Measurements from ENCODE around the gene SAT1. TPM values are rescaled to one million over a fixed set of nuclear protein-coding genes. Genes with fewer than 3 reads are reported as not detected.
A peak's percentile ranks its signal among the peaks of the same experiment; 100 is the strongest.

SAT1 gene
- total and polyA plus RNA-seq, 5 donors = 275 to 523 (median 321) TPM

- no peaks in the 10 kb centered on the region for H3K4me1 ChIP-seq (ENCODE audit: control insufficient read depth, insufficient read depth, low read length)
- intact Hi-C loops (cut with DNase I) = no loop called here
- no peak overlapping the region for H3K4me3 ChIP-seq (ENCODE audit: low read length)
- WGBS = 90% methylated on average over 3 of the region's 3 CpGs
- DNase-seq (no peak), ATAC-seq (no peak)
- H3K9me3 ChIP-seq (ENCODE audit: control insufficient read depth, low read length) = no peaks in the 10 kb centered on the region
- H3K27ac ChIP-seq (ENCODE audit: low read length) = no peak overlapping the region
- no peaks in the 10 kb centered on the region for H3K27me3 ChIP-seq (ENCODE audit: control insufficient read depth, insufficient read depth)
These were observed 27.3 kb downstream of the SAT1 start for GRCh38 chrX:23810279-23810678.

GRCh38 chrX:23811108-23811651 lies 28.2 kb downstream of the SAT1 start:
- H3K27me3 ChIP-seq (ENCODE audit: control insufficient read depth, insufficient read depth) = no peaks in the 10 kb centered on the region
- WGBS = 38% methylated on average over 10 of the region's 10 CpGs
- no peak overlapping the region for H3K4me3 ChIP-seq (ENCODE audit: low read length)
- intact Hi-C loops (cut with DNase I) = no loop called here
- DNase-seq (peak in 2 of 3 donors; percentile 20 to 52), ATAC-seq (peak; percentile 62 to 70)
- H3K4me1 ChIP-seq (ENCODE audit: control insufficient read depth, insufficient read depth, low read length) = no peaks in the 10 kb centered on the region
- no peak overlapping the region for H3K27ac ChIP-seq (ENCODE audit: low read length)
- H3K9me3 ChIP-seq (ENCODE audit: control insufficient read depth, low read length) = no peaks in the 10 kb centered on the region

- WGBS = 49% methylated on average over 6 of the region's 6 CpGs
- intact Hi-C loops (cut with DNase I) = no loop called here
- ATAC-seq = no peak
These were observed 28.7 kb downstream of the SAT1 start for GRCh38 chrX:23811656-23812055.

GRCh38 chrX:23813808-23814207 lies 30.8 kb downstream of the SAT1 start:
- Histone ChIP-seq H3K4me1 (ENCODE audit: control insufficient read depth, insufficient read depth, low read length) (no peaks in the 10 kb centered on the region), H3K27me3 (ENCODE audit: control insufficient read depth, insufficient read depth) (no peaks in the 10 kb centered on the region), H3K27ac (ENCODE audit: low read length) (no peak overlapping the region), H3K9me3 (ENCODE audit: control insufficient read depth, low read length) (no peaks in the 10 kb centered on the region), H3K4me3 (ENCODE audit: low read length) (no peak overlapping the region)
- DNase-seq (no peak), ATAC-seq (no peak)
- 92% methylated on average over 1 of the region's 1 CpG for WGBS
- intact Hi-C loops (cut with DNase I) = no loop called here

More at GRCh38 chrX:23811656-23812055, 28.7 kb downstream of the SAT1 start:
- H3K4me1 ChIP-seq (ENCODE audit: control insufficient read depth, insufficient read depth, low read length) = no peaks in the 10 kb centered on the region
- H3K27ac ChIP-seq (ENCODE audit: low read length) = peak overlapping the region; percentile 27
- H3K27me3 ChIP-seq (ENCODE audit: control insufficient read depth, insufficient read depth) = no peaks in the 10 kb centered on the region
- no peak overlapping the region for H3K4me3 ChIP-seq (ENCODE audit: low read length)
- no peaks in the 10 kb centered on the region for H3K9me3 ChIP-seq (ENCODE audit: control insufficient read depth, low read length)
- DNase-seq = no peak

- intact Hi-C loops (cut with DNase I) = no loop called here
- ATAC-seq (no peak), DNase-seq (no peak)
- Histone ChIP-seq H3K4me3 (ENCODE audit: low read length) (no peak overlapping the region), H3K4me1 (ENCODE audit: control insufficient read depth, insufficient read depth, low read length) (no peaks in the 10 kb centered on the region), H3K9me3 (ENCODE audit: control insufficient read depth, low read length) (no peaks in the 10 kb centered on the region), H3K27ac (ENCODE audit: low read length) (no peak overlapping the region), H3K27me3 (ENCODE audit: control insufficient read depth, insufficient read depth) (no peaks in the 10 kb centered on the region)
- over 99% methylated on average over 7 of the region's 7 CpGs for WGBS
These were observed 32.4 kb downstream of the SAT1 start for GRCh38 chrX:23815376-23815775.

- intact Hi-C loops (cut with DNase I) = no loop called here
- H3K9me3 ChIP-seq (ENCODE audit: control insufficient read depth, low read length) = no peaks in the 10 kb centered on the region
- DNase-seq (no peak), ATAC-seq (no peak)
- no peak overlapping the region for H3K27ac ChIP-seq (ENCODE audit: low read length)
- no peak overlapping the region for H3K4me3 ChIP-seq (ENCODE audit: low read length)
- WGBS = 71% methylated on average over 4 of the region's 4 CpGs
- no peaks in the 10 kb centered on the region for H3K27me3 ChIP-seq (ENCODE audit: control insufficient read depth, insufficient read depth)
- H3K4me1 ChIP-seq (ENCODE audit: control insufficient read depth, insufficient read depth, low read length) = no peaks in the 10 kb centered on the region
These were observed 33.2 kb downstream of the SAT1 start for GRCh38 chrX:23816179-23816578.

GRCh38 chrX:23817979-23818336 lies 35.0 kb downstream of the SAT1 start:
- DNase-seq (no peak), ATAC-seq (no peak)
- Histone ChIP-seq H3K27me3 (ENCODE audit: control insufficient read depth, insufficient read depth) (no peaks in the 10 kb centered on the region), H3K4me1 (ENCODE audit: control insufficient read depth, insufficient read depth, low read length) (no peaks in the 10 kb centered on the region), H3K4me3 (ENCODE audit: low read length) (no peak overlapping the region), H3K27ac (ENCODE audit: low read length) (no peak overlapping the region), H3K9me3 (ENCODE audit: control insufficient read depth, low read length) (no peaks in the 10 kb centered on the region)
- intact Hi-C loops (cut with DNase I) = no loop called here
- WGBS = 90% methylated on average over 3 of the region's 3 CpGs

GRCh38 chrX:23819385-23820234 lies 36.6 kb downstream of the SAT1 start:
- Histone ChIP-seq H3K4me3 (ENCODE audit: low read length) (no peak overlapping the region), H3K4me1 (ENCODE audit: control insufficient read depth, insufficient read depth, low read length) (no peaks in the 10 kb centered on the region), H3K27me3 (ENCODE audit: control insufficient read depth, insufficient read depth) (no peaks in the 10 kb centered on the region), H3K9me3 (ENCODE audit: control insufficient read depth, low read length) (no peaks in the 10 kb centered on the region), H3K27ac (ENCODE audit: low read length) (no peak overlapping the region)
- 91% methylated on average over 10 of the region's 10 CpGs for WGBS
- ATAC-seq (no peak), DNase-seq (no peak)
- intact Hi-C loops (cut with DNase I) = no loop called here

GRCh38 chrX:23820235-23820782 lies 37.3 kb downstream of the SAT1 start:
- H3K27me3 ChIP-seq (ENCODE audit: control insufficient read depth, insufficient read depth) = no peaks in the 10 kb centered on the region
- H3K27ac ChIP-seq (ENCODE audit: low read length) = no peak overlapping the region
- no peaks in the 10 kb centered on the region for H3K4me1 ChIP-seq (ENCODE audit: control insufficient read depth, insufficient read depth, low read length)
- no peak for DNase-seq
- ATAC-seq = no peak
- intact Hi-C loops (cut with DNase I) = no loop called here
- no peaks in the 10 kb centered on the region for H3K9me3 ChIP-seq (ENCODE audit: control insufficient read depth, low read length)
- no peak overlapping the region for H3K4me3 ChIP-seq (ENCODE audit: low read length)
- WGBS = 87% methylated on average over 6 of the region's 6 CpGs

GRCh38 chrX:23821847-23822246 lies 38.9 kb downstream of the SAT1 start:
- Histone ChIP-seq H3K4me3 (ENCODE audit: low read length) (no peak overlapping the region), H3K27me3 (ENCODE audit: control insufficient read depth, insufficient read depth) (no peaks in the 10 kb centered on the region), H3K27ac (ENCODE audit: low read length) (no peak overlapping the region), H3K4me1 (ENCODE audit: control insufficient read depth, insufficient read depth, low read length) (no peaks in the 10 kb centered on the region), H3K9me3 (ENCODE audit: control insufficient read depth, low read length) (no peaks in the 10 kb centered on the region)
- 73% methylated on average over 2 of the region's 2 CpGs for WGBS
- DNase-seq (no peak), ATAC-seq (no peak)
- intact Hi-C loops (cut with DNase I) = no loop called here

- no peak overlapping the region for H3K27ac ChIP-seq (ENCODE audit: low read length)
- intact Hi-C loops (cut with DNase I) = no loop called here
- DNase-seq (no peak), ATAC-seq (no peak)
- H3K27me3 ChIP-seq (ENCODE audit: control insufficient read depth, insufficient read depth) = no peaks in the 10 kb centered on the region
- 53% methylated on average over 3 of the region's 3 CpGs for WGBS
- H3K9me3 ChIP-seq (ENCODE audit: control insufficient read depth, low read length) = no peaks in the 10 kb centered on the region
- no peaks in the 10 kb centered on the region for H3K4me1 ChIP-seq (ENCODE audit: control insufficient read depth, insufficient read depth, low read length)
- no peak overlapping the region for H3K4me3 ChIP-seq (ENCODE audit: low read length)
These were observed 39.4 kb downstream of the SAT1 start for GRCh38 chrX:23822397-23822796.
